H1 (cell line): ENCODE measurements around the gene POLR1D. TPM values are rescaled to one million over a fixed set of nuclear protein-coding genes. Genes with fewer than 3 reads are reported as not detected.

Source experiments
- ATF2 ChIP-seq: IDR thresholded peaks from 2 replicates; pipeline ENCODE4 v1.6.1; 2012; ENCODE audit warnings: low read length, inconsistent platforms
- BACH1 ChIP-seq: IDR thresholded peaks from 2 replicates; pipeline ENCODE4 v1.6.1; 2012; ENCODE audit warnings: low read length, improper control_type of control experiment
- CEBPB ChIP-seq: IDR thresholded peaks from 2 replicates; pipeline ENCODE4 v1.6.1; 2012; ENCODE audit warnings: low read depth, low read length
- E2F6 ChIP-seq: IDR thresholded peaks from 2 replicates; pipeline ENCODE4 v1.6.1; 2012; ENCODE audit warnings: inconsistent platforms
- GTF2F1 ChIP-seq: IDR thresholded peaks from 2 replicates; pipeline ENCODE4 v1.6.1; 2012; ENCODE audit warnings: low read depth, low read length, improper control_type of control experiment, borderline replicate concordance
- NRF1 ChIP-seq: IDR thresholded peaks from 2 replicates; pipeline ENCODE4 v1.6.1; 2011; ENCODE audit warnings: mild to moderate bottlenecking, low read depth, low read length, improper control_type of control experiment
- RFX5 ChIP-seq: IDR thresholded peaks from 2 replicates; pipeline ENCODE4 v1.6.1; 2011; ENCODE audit warnings: low read depth, low read length, improper control_type of control experiment, borderline replicate concordance
- RNF2 ChIP-seq: fragments of 200-900, 300-1000 bp; sonication (generic); IDR thresholded peaks from 2 replicates; pipeline ENCODE4 v1.7.1; 2016; ENCODE audit warnings: borderline replicate concordance, low read depth, mild to moderate bottlenecking, antibody characterized with exemption, low read length; ENCODE audit not compliant: poor library complexity, severe bottlenecking; ENCODE audit errors: missing control alignments
- SIRT6 ChIP-seq: IDR thresholded peaks from one replicate; pipeline ENCODE4 v1.7.1; 2012; ENCODE audit warnings: low read length, inconsistent platforms
- TEAD4 ChIP-seq: IDR thresholded peaks from 2 replicates; pipeline ENCODE4 v1.6.1; 2012; ENCODE audit warnings: low read depth, low read length, inconsistent platforms, mixed read lengths
- polyA plus RNA-seq, 7 experiments: library from polyadenylated mRNA; depleted of rRNA in 3 of 7; stranded (reverse) in 5 of 7; unstranded in 2 of 7; fragments of >200 nt in 5 of 7; fragments of 200-250 nt in 2 of 7; gene quantifications; 1 replicate in 5 of 7; 2 replicates in 1 of 7; 4 replicates in 1 of 7; pipeline versions ENCODE4 v1.2.1 to v1.2.3, GENCODE V29; 2011 to 2013; ENCODE audit warnings: missing spikeins in 2 of 7, mixed read lengths in 2 of 7
- total RNA-seq: library from RNA; stranded (reverse); fragmentation: NEBNext Ultra II Directional; extraction: Animal tissue kit (Norgen Biotek cat#: 25700); gene quantifications from 2 replicates; pipeline ENCODE4 v1.2.1, GENCODE V29; 2021

Gene POLR1D
- total and polyA plus RNA-seq, 2 of the 8 experiments (the other 6 are each of a cell fraction or from before 2014, with no cell fraction given): 226 to 232 TPM

GRCh38 chr13:27624071-27624470, 2.4 kb downstream of the POLR1D start (continued):
- no peak for TF ChIP-seq TEAD4
- no peak for TF ChIP-seq E2F6
- TF ChIP-seq ATF2: no peak
- no peak for TF ChIP-seq GTF2F1
- TF ChIP-seq RFX5: no peak
- TF ChIP-seq NRF1: no peak
- TF ChIP-seq CEBPB: no peak
- no peak for TF ChIP-seq BACH1
- no peak for TF ChIP-seq SIRT6
- no peak for TF ChIP-seq RNF2
